Measurements from ENCODE around the gene OCA2. TPM values are rescaled to one million over a fixed set of nuclear protein-coding genes. Genes with fewer than 3 reads are reported as not detected.

OCA2 gene
- total and polyA plus RNA-seq, 4 experiments from 2014 or later = not detected

DNA sequence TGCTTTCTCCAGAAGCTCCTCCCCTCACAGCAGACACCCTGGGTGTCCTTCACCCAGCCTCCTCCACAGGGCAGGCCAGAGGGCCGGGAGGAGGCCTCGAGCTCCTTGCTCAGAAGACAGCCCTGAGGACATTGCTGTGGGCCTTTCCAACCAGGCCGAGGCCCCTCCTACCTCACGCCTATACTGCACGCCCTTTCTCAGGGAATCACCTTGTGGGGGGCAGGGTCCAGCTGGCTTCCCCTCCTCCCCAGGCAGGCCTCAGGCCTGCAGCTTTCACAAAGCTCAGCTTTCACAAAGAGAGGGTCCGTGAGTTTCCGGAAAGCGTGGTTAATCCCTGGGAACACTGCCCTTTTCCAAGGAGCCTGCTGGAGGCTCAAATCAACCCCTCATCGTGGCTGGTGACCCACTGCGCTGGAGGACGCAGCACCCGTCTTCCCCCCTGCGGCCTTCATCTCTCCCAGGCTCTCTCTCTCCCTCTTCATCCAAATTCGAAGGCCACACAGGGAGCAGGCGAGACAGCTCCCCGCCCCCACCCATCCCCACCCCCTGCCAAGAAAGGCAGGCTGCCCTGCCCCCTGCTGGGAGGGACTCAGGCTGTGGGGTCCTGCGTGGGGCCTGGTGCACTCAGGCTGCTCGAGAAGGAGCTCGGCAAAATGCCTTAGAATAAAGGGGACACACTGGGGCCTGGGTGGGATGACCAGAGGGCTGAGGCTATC lies 79.4 kb downstream of the OCA2 start:
- Mint-ChIP-seq H3K4me3 (no peak overlapping the region), H3K9me3 (no peaks in the 10 kb centered on the region), H3K4me1 (peaks cover 0 to 5% (median 0%) of the 10 kb centered on the region in 4 donors), H3K27ac (no peak overlapping the region), H3K27me3 (peaks cover 0 to 1% of the 10 kb centered on the region in 2 donors), H3K36me3 (no peaks in the 10 kb centered on the region)
- Histone ChIP-seq H3K27ac (ENCODE audit: low read depth, low read length) (no peak overlapping the region), H3K4me3 (ENCODE audit: low read length in 2 of 2) (no peak overlapping the region), H3K9me3 (ENCODE audit: control insufficient read depth in 1 of 2, low read length in 2 of 2) (no peaks in the 10 kb centered on the region), H3K4me1 (ENCODE audit: insufficient read depth, low read length) (no peaks in the 10 kb centered on the region), H3K27me3 (ENCODE audit: insufficient read depth, low read length) (no peaks in the 10 kb centered on the region), H3K36me3 (ENCODE audit: insufficient read depth, low read length) (no peaks in the 10 kb centered on the region)
- ChIA-PET CTCF (ENCODE audit: partially characterized antibody) (no interaction called here), POLR2A (ENCODE audit: partially characterized antibody) (no interaction called here)
- no peak for DNase-seq
- intact Hi-C loops (cut with micrococcal nuclease) = no loop called here

- H3K27ac Mint-ChIP-seq = no peak overlapping the region
- no peak overlapping the region for H3K4me3 ChIP-seq (ENCODE audit: low read length in 2 of 2)
- DNase-seq = no peak
- no peaks in the 10 kb centered on the region for H3K9me3 ChIP-seq (ENCODE audit: control insufficient read depth in 1 of 2, low read length in 2 of 2)
- H3K9me3 Mint-ChIP-seq = no peaks in the 10 kb centered on the region
- ChIA-PET POLR2A (ENCODE audit: partially characterized antibody) (no interaction called here), CTCF (ENCODE audit: partially characterized antibody) (no interaction called here)
- H3K36me3 Mint-ChIP-seq = no peaks in the 10 kb centered on the region
- no peaks in the 10 kb centered on the region for H3K4me1 ChIP-seq (ENCODE audit: insufficient read depth, low read length)
- H3K4me3 Mint-ChIP-seq = peak overlapping the region in 1 of 8 donors; percentile 17
- H3K4me1 Mint-ChIP-seq = peaks cover 0 to 5% (median 0%) of the 10 kb centered on the region in 4 donors
- intact Hi-C loops (cut with micrococcal nuclease) = no loop called here
- no peaks in the 10 kb centered on the region for H3K36me3 ChIP-seq (ENCODE audit: insufficient read depth, low read length)
- no peaks in the 10 kb centered on the region for H3K27me3 ChIP-seq (ENCODE audit: insufficient read depth, low read length)
- no peak overlapping the region for H3K27ac ChIP-seq (ENCODE audit: low read depth, low read length)
- peaks cover 0 to 1% of the 10 kb centered on the region in 2 donors for H3K27me3 Mint-ChIP-seq
These were observed 80.6 kb downstream of the OCA2 start for GRCh38 chr15:28018291-28019044.

- Mint-ChIP-seq H3K9me3 (no peaks in the 10 kb centered on the region), H3K27ac (no peak overlapping the region), H3K4me3 (no peak overlapping the region), H3K27me3 (peaks cover 0 to 1% of the 10 kb centered on the region in 2 donors), H3K4me1 (peaks cover 0 to 5% (median 0%) of the 10 kb centered on the region in 4 donors), H3K36me3 (no peaks in the 10 kb centered on the region)
- Histone ChIP-seq H3K9me3 (ENCODE audit: control insufficient read depth in 1 of 2, low read length in 2 of 2) (no peaks in the 10 kb centered on the region), H3K4me3 (ENCODE audit: low read length in 2 of 2) (no peak overlapping the region), H3K4me1 (ENCODE audit: insufficient read depth, low read length) (no peaks in the 10 kb centered on the region), H3K27ac (ENCODE audit: low read depth, low read length) (no peak overlapping the region), H3K36me3 (ENCODE audit: insufficient read depth, low read length) (no peaks in the 10 kb centered on the region), H3K27me3 (ENCODE audit: insufficient read depth, low read length) (no peaks in the 10 kb centered on the region)
- DNase-seq = no peak
- ChIA-PET CTCF (ENCODE audit: partially characterized antibody) (no interaction called here), POLR2A (ENCODE audit: partially characterized antibody) (no interaction called here)
- intact Hi-C loops (cut with micrococcal nuclease) = no loop called here
These were observed 81.6 kb downstream of the OCA2 start for GRCh38 chr15:28017423-28017924.

DNA sequence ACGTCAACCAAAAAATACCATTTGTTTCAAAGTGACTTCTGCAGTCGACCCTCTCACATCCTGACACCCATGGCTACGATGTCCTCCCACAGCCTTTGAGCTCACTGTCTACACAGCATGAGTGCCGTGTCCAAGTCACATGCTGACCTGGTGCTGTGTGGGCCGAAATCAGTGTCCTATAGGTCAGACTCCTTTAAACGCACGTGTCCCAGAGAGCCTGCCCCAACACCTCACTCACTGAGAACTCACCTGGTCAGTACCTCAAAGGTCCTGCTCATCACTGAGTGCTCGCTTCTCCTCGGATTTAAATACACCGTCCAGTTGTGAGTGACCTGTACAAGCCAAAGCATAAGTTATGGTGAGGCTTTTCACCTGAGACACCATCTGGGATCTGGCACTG lies 83.3 kb downstream of the OCA2 start:
- Mint-ChIP-seq H3K36me3 (no peaks in the 10 kb centered on the region), H3K27me3 (peaks cover 0 to 1% of the 10 kb centered on the region in 2 donors), H3K27ac (no peak overlapping the region), H3K4me1 (no peaks in the 10 kb centered on the region), H3K9me3 (no peaks in the 10 kb centered on the region), H3K4me3 (no peak overlapping the region)
- no peaks in the 10 kb centered on the region for H3K27me3 ChIP-seq (ENCODE audit: insufficient read depth, low read length)
- CTCF ChIA-PET (ENCODE audit: partially characterized antibody) = no interaction called here
- H3K36me3 ChIP-seq (ENCODE audit: insufficient read depth, low read length) = no peaks in the 10 kb centered on the region
- H3K4me1 ChIP-seq (ENCODE audit: insufficient read depth, low read length) = no peaks in the 10 kb centered on the region
- POLR2A ChIA-PET (ENCODE audit: partially characterized antibody) = no interaction called here
- no peak for DNase-seq
- no peaks in the 10 kb centered on the region for H3K9me3 ChIP-seq (ENCODE audit: control insufficient read depth in 1 of 2, low read length in 2 of 2)
- H3K4me3 ChIP-seq (ENCODE audit: low read length in 2 of 2) = no peak overlapping the region
- intact Hi-C loops (cut with micrococcal nuclease) = no loop called here
- no peak overlapping the region for H3K27ac ChIP-seq (ENCODE audit: low read depth, low read length)

DNA sequence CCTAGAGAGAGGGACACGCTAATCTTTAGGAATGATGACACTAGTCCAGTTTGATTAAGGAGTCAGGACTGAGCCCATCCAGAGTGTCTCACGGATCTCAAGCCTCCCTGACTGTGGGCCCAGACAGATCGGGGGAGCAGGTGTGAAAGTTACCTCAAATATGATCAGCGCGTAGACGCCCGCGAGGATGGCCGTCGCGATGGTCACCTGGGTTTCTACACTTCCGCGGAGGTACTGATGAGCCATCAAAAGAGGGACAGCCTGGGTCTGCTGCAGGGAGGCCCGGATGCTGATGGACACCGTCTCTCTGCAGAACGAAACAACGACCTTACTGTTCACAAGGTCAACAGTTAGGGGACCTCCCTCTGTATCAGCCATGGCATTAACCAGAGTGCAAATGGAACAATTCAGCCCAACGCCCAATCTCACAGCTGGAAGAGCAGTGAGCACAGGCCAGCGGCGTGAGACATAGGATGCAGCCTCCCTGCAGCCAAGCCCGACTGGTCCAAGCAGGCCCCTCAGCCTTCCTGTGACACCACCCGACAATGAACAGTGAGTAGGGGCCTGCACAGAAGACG lies 84.4 kb downstream of the OCA2 start:
- H3K9me3 ChIP-seq (ENCODE audit: control insufficient read depth in 1 of 2, low read length in 2 of 2) = no peaks in the 10 kb centered on the region
- CTCF ChIA-PET (ENCODE audit: partially characterized antibody) = no interaction called here
- H3K27ac ChIP-seq (ENCODE audit: low read depth, low read length) = no peak overlapping the region
- Mint-ChIP-seq H3K4me1 (no peaks in the 10 kb centered on the region), H3K4me3 (no peak overlapping the region), H3K27me3 (peaks cover 0 to 1% of the 10 kb centered on the region in 2 donors), H3K27ac (no peak overlapping the region), H3K9me3 (peaks cover 0 to 4% (median 0%) of the 10 kb centered on the region in 8 donors), H3K36me3 (no peaks in the 10 kb centered on the region)
- no peaks in the 10 kb centered on the region for H3K4me1 ChIP-seq (ENCODE audit: insufficient read depth, low read length)
- no peak overlapping the region for H3K4me3 ChIP-seq (ENCODE audit: low read length in 2 of 2)
- POLR2A ChIA-PET (ENCODE audit: partially characterized antibody) = no interaction called here
- intact Hi-C loops (cut with micrococcal nuclease) = no loop called here
- DNase-seq = no peak
- no peaks in the 10 kb centered on the region for H3K36me3 ChIP-seq (ENCODE audit: insufficient read depth, low read length)
- H3K27me3 ChIP-seq (ENCODE audit: insufficient read depth, low read length) = no peaks in the 10 kb centered on the region

DNA sequence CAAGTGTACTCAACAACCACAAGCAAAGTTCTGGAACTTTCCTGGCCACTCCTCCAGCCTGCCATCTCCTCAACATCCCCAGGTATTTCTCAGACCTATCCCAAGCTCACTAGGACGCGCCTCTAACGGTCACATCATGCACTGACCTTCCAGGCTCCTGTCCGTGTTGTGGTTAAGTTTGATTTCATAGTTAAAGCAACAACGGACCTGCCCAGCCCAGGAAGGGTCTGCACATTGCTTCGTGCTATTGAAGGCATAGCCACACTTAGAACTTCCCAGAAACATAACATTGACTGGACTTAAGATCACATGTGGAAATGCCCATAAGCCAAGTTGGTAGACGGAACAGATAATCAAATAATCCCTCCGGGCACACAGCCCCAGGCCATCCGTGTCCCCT lies 85.1 kb downstream of the OCA2 start:
- Mint-ChIP-seq H3K4me3 (no peak overlapping the region), H3K27ac (no peak overlapping the region), H3K27me3 (peaks cover 0 to 1% of the 10 kb centered on the region in 2 donors), H3K4me1 (no peaks in the 10 kb centered on the region), H3K9me3 (peaks cover 0 to 4% (median 0%) of the 10 kb centered on the region in 8 donors), H3K36me3 (no peaks in the 10 kb centered on the region)
- intact Hi-C loops (cut with micrococcal nuclease) = no loop called here
- ChIA-PET CTCF (ENCODE audit: partially characterized antibody) (no interaction called here), POLR2A (ENCODE audit: partially characterized antibody) (no interaction called here)
- no peak for DNase-seq
- no peaks in the 10 kb centered on the region for H3K27me3 ChIP-seq (ENCODE audit: insufficient read depth, low read length)
- no peak overlapping the region for H3K27ac ChIP-seq (ENCODE audit: low read depth, low read length)
- H3K36me3 ChIP-seq (ENCODE audit: insufficient read depth, low read length) = no peaks in the 10 kb centered on the region
- no peak overlapping the region for H3K4me3 ChIP-seq (ENCODE audit: low read length in 2 of 2)
- H3K9me3 ChIP-seq (ENCODE audit: control insufficient read depth in 1 of 2, low read length in 2 of 2) = no peaks in the 10 kb centered on the region
- H3K4me1 ChIP-seq (ENCODE audit: insufficient read depth, low read length) = no peaks in the 10 kb centered on the region

DNA sequence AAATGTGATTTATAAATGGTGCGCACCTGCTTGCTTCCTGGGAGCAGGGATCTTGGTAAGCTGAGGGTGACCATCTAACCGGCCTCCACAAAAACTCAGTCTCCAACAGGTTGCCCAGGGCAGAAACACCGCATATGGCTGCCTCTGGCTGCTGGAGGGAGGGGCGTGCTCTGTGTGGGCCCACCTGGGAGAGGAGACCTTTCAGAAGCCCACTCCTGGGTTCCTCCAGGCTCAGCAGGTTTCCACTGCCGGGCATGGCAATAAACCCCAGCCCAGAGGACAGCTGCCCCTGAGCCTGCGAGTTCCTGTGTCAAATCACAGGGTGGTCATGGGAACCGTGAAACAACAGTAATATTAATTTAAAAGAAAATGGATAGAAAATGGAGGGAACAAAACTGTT lies 85.6 kb downstream of the OCA2 start:
- ChIA-PET CTCF (ENCODE audit: partially characterized antibody) (no interaction called here), POLR2A (ENCODE audit: partially characterized antibody) (no interaction called here)
- Mint-ChIP-seq H3K4me3 (no peak overlapping the region), H3K9me3 (peaks cover 0 to 4% (median 0%) of the 10 kb centered on the region in 8 donors), H3K4me1 (no peaks in the 10 kb centered on the region), H3K27ac (no peak overlapping the region), H3K36me3 (no peaks in the 10 kb centered on the region), H3K27me3 (peaks cover 0 to under 1% of the 10 kb centered on the region in 2 donors)
- no peaks in the 10 kb centered on the region for H3K4me1 ChIP-seq (ENCODE audit: insufficient read depth, low read length)
- intact Hi-C loops (cut with micrococcal nuclease) = no loop called here
- H3K36me3 ChIP-seq (ENCODE audit: insufficient read depth, low read length) = no peaks in the 10 kb centered on the region
- H3K27me3 ChIP-seq (ENCODE audit: insufficient read depth, low read length) = no peaks in the 10 kb centered on the region
- H3K27ac ChIP-seq (ENCODE audit: low read depth, low read length) = no peak overlapping the region
- no peaks in the 10 kb centered on the region for H3K9me3 ChIP-seq (ENCODE audit: control insufficient read depth in 1 of 2, low read length in 2 of 2)
- DNase-seq = no peak
- H3K4me3 ChIP-seq (ENCODE audit: low read length in 2 of 2) = no peak overlapping the region
